Natural killer cell (primary cell): ENCODE results near the gene KREMEN2. TPM values are rescaled to one million over a fixed set of nuclear protein-coding genes. Genes with fewer than 3 reads are reported as not detected.

ENCODE experiments used
- ATAC-seq, 3 donors: fragments of 150-1000 bp in 2 of 3; fragments of 200-7000 bp in 1 of 3; cut with Tn5 transposase; 1 replicate in 1 of 3; 2 replicates in 2 of 3; pipeline ENCODE4 v1.10.0; 2021; ENCODE audit warnings: mild to moderate bottlenecking in 2 of 3, moderate library complexity in 2 of 3
- DNase-seq, 2 donors: peaks; one replicate each; pipeline versions ENCODE4 v3.0.0 to v3.0.0-alpha.2; 2013 to 2021; ENCODE audit warnings: mixed read lengths in 1 of 2
- H3K27ac ChIP-seq: one replicate; pipeline ENCODE4 v1.5.1; 2013; ENCODE audit warnings: mild to moderate bottlenecking, low read length
- H3K27me3 ChIP-seq: one replicate; pipeline ENCODE4 v1.6.1; 2013; ENCODE audit warnings: low read length; ENCODE audit not compliant: control insufficient read depth, insufficient read depth
- H3K36me3 ChIP-seq: one replicate; pipeline ENCODE4 v1.6.1; 2013; ENCODE audit warnings: low read length; ENCODE audit not compliant: control insufficient read depth, insufficient read depth
- H3K4me1 ChIP-seq: one replicate; pipeline ENCODE4 v1.6.1; 2013; ENCODE audit warnings: low read length; ENCODE audit not compliant: control insufficient read depth, insufficient read depth
- H3K4me3 ChIP-seq: one replicate; pipeline ENCODE4 v1.5.1; 2013; ENCODE audit warnings: low read length
- H3K9me3 ChIP-seq: one replicate; pipeline ENCODE4 v1.6.1; 2013; ENCODE audit warnings: low read length; ENCODE audit not compliant: control insufficient read depth, insufficient read depth
- H3K27ac Mint-ChIP-seq, 2 donors: one replicate each; pipeline ENCODE4 v1.8.0; 2022; ENCODE audit warnings: mild to moderate bottlenecking in 2 of 2, mixed read lengths in 2 of 2, moderate library complexity in 1 of 2
- H3K27me3 Mint-ChIP-seq, 2 donors: one replicate each; pipeline ENCODE4 v1.8.0; 2022; ENCODE audit warnings: low read depth in 2 of 2, mixed read lengths in 2 of 2
- H3K36me3 Mint-ChIP-seq: one replicate; pipeline ENCODE4 v1.8.0; 2022; ENCODE audit warnings: mixed read lengths
- H3K4me1 Mint-ChIP-seq, 2 donors: one replicate each; pipeline ENCODE4 v1.8.0; 2022; ENCODE audit warnings: mixed read lengths in 2 of 2
- H3K4me3 Mint-ChIP-seq: one replicate; pipeline ENCODE4 v1.8.0; 2022; ENCODE audit warnings: mild to moderate bottlenecking, moderate library complexity, mixed read lengths
- H3K9me3 Mint-ChIP-seq, 2 donors: one replicate each; pipeline ENCODE4 v1.8.0; 2022; ENCODE audit warnings: mixed read lengths in 2 of 2
- WGBS: methylation state at CpG from one replicate; pipeline ENCODE4 v1.1.7; 2013; ENCODE audit warnings: missing lambda C conversion rate; ENCODE audit not compliant: insufficient coverage; 5-methylcytosine and 5-hydroxymethylcytosine counted together
- intact Hi-C: fragments of 100-400 bp; cut with micrococcal nuclease; formaldehyde crosslinking; loops from one replicate; pipeline ENCODE4 v1.14.2; 2022
- total RNA-seq, 4 donors: library from RNA; stranded (reverse); fragments of 120-200 nt in 1 of 4; gene quantifications; one replicate each; pipeline versions ENCODE4 v1.2.3 to v1.2.4, GENCODE V29; 2013 to 2022
- TF ChIP-seq, protein P1 (sequence below): fragments of 200-600 bp; IDR thresholded peaks from one replicate; pipeline ENCODE4 v1.8.0; 2022; ENCODE audit warnings: antibody characterized with exemption

KREMEN2 gene
- total RNA-seq, 3 donors from 2014 or later (not counting 1 experiment from before 2014, with no cell fraction given), result 0.16 TPM; not detected in 2

DNA sequence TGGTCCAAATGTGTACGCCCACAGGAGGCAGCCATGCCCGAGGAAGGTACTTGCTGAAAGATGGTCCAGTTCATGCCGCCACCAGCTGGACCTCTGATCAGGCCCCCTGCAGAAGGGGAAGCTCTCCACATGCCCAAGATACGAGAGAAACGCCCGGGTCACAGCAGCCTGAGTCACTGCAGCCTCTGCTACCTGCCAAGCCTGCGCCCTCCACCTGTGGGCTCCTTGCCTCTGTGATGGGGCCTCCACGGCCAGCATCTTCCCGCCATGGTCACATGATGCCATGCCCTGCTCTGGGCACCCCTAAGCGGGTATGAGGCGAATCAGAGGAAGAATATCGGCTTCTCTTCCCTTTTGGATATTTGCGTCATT is 13.7 kb upstream of the KREMEN2 start:
- TF ChIP-seq, protein P1, sequence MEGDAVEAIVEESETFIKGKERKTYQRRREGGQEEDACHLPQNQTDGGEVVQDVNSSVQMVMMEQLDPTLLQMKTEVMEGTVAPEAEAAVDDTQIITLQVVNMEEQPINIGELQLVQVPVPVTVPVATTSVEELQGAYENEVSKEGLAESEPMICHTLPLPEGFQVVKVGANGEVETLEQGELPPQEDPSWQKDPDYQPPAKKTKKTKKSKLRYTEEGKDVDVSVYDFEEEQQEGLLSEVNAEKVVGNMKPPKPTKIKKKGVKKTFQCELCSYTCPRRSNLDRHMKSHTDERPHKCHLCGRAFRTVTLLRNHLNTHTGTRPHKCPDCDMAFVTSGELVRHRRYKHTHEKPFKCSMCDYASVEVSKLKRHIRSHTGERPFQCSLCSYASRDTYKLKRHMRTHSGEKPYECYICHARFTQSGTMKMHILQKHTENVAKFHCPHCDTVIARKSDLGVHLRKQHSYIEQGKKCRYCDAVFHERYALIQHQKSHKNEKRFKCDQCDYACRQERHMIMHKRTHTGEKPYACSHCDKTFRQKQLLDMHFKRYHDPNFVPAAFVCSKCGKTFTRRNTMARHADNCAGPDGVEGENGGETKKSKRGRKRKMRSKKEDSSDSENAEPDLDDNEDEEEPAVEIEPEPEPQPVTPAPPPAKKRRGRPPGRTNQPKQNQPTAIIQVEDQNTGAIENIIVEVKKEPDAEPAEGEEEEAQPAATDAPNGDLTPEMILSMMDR, result no peak
- Histone ChIP-seq H3K36me3 (no peaks in the 10 kb centered on the region), H3K9me3 (no peaks in the 10 kb centered on the region), H3K4me3 (no peak overlapping the region), H3K4me1 (no peaks in the 10 kb centered on the region), H3K27ac (no peak overlapping the region), H3K27me3 (peaks cover 2% of the 10 kb centered on the region)
- Mint-ChIP-seq H3K9me3 (no peaks in the 10 kb centered on the region), H3K4me3 (no peak overlapping the region), H3K36me3 (no peaks in the 10 kb centered on the region), H3K4me1 (no peaks in the 10 kb centered on the region), H3K27ac (no peak overlapping the region), H3K27me3 (no peaks in the 10 kb centered on the region)
- intact Hi-C loops, result no loop called here
- WGBS, result 96% methylated on average over 13 of the region's 13 CpGs
- DNase-seq, result no peak
- no peak for ATAC-seq

DNA sequence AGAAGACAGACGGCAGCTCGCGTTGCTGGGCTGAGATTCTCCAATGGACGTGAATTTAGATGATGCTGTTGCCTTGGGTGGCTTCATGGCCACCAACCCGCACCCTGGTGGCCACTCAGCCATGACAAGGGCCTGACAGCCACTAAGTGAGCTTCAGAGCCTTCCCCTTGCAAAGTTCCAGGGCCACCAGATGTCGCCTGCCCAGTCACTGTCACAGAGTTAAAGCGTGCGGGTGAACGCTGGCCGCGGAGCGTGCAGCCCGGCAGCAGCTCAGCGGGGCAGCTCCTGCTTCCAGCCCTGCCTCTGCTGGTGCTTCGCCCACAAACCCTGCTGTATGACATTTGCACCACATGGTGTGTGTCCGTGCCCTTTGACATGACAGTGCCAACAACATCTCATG is 13.3 kb upstream of the KREMEN2 start:
- Histone ChIP-seq H3K4me3 (no peak overlapping the region), H3K27me3 (peaks cover 3% of the 10 kb centered on the region), H3K36me3 (no peaks in the 10 kb centered on the region), H3K27ac (no peak overlapping the region), H3K9me3 (no peaks in the 10 kb centered on the region), H3K4me1 (peaks cover under 1% of the 10 kb centered on the region)
- DNase-seq, result no peak
- H3K9me3 Mint-ChIP-seq, result no peaks in the 10 kb centered on the region
- 88% methylated on average over 16 of the region's 16 CpGs for WGBS
- no peak for ATAC-seq
- H3K27me3 Mint-ChIP-seq, result no peaks in the 10 kb centered on the region
- H3K4me3 Mint-ChIP-seq, result no peak overlapping the region
- intact Hi-C loops, result no loop called here
- TF ChIP-seq, protein P1, result no peak
- no peak overlapping the region for H3K27ac Mint-ChIP-seq
- no peaks in the 10 kb centered on the region for H3K4me1 Mint-ChIP-seq
- no peaks in the 10 kb centered on the region for H3K36me3 Mint-ChIP-seq

DNA sequence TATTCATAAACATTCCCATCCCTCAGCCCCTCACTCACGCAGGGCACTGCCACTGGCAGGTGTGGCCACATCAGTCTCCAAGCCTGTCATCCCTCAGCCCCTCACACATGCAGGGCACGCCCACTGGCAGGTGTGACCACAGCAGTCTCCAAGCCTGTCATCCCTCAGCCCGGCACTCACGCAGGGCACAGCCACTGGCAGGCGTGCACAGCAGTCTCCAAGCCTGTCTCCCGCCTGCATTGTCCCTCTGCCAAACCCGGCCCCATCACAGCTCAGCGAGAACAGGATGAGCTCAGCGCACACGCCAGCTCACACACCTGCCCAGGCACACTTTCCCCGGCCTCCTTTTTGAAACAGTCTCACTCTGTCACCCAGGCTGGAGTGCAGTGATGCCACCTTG is 11.4 kb upstream of the KREMEN2 start:
- TF ChIP-seq, protein P1, result no peak
- H3K27ac ChIP-seq, result no peak overlapping the region
- no peak overlapping the region for H3K4me3 ChIP-seq
- 72% methylated on average over 11 of the region's 11 CpGs for WGBS
- no peak for DNase-seq
- Mint-ChIP-seq H3K27ac (no peak overlapping the region), H3K9me3 (no peaks in the 10 kb centered on the region), H3K4me1 (no peaks in the 10 kb centered on the region), H3K36me3 (no peaks in the 10 kb centered on the region), H3K4me3 (no peak overlapping the region), H3K27me3 (peaks cover 0 to 3% of the 10 kb centered on the region in 2 donors)
- peaks cover 6% of the 10 kb centered on the region for H3K27me3 ChIP-seq
- intact Hi-C loops, result no loop called here
- peaks cover 7% of the 10 kb centered on the region for H3K4me1 ChIP-seq
- H3K36me3 ChIP-seq, result no peaks in the 10 kb centered on the region
- no peak for ATAC-seq
- H3K9me3 ChIP-seq, result no peaks in the 10 kb centered on the region
